Left ventricle myocardium inferior (tissue), 1 donor: ENCODE results near the gene OVOL1. TPM values are rescaled to one million over a fixed set of nuclear protein-coding genes. Genes with fewer than 3 reads are reported as not detected.

ENCODE experiments used
- DNase-seq: peaks from one replicate; pipeline ENCODE4 v3.0.0-alpha.2; 2020
- H3K27ac ChIP-seq: fragments of 200-600 bp; replicated peaks from 2 replicates; pipeline ENCODE4 v1.8.0; 2021
- H3K27me3 ChIP-seq: fragments of 200-600 bp; 2 replicates; pipeline ENCODE4 v1.8.0; 2021; ENCODE audit warnings: low read depth
- H3K36me3 ChIP-seq: fragments of 200-600 bp; 2 replicates; pipeline ENCODE4 v1.8.0; 2021
- H3K4me1 ChIP-seq: fragments of 200-600 bp; 2 replicates; pipeline ENCODE4 v1.8.0; 2021
- H3K4me3 ChIP-seq: fragments of 200-600 bp; 2 replicates; pipeline ENCODE4 v1.8.0; 2021; ENCODE audit warnings: mild to moderate bottlenecking, moderate library complexity
- H3K9me3 ChIP-seq: fragments of 200-600 bp; replicated peaks from 2 replicates; pipeline ENCODE4 v1.8.0; 2021
- CTCF ChIP-seq: fragments of 200-600 bp; IDR thresholded peaks from 2 replicates; pipeline ENCODE4 v1.8.0; 2021; ENCODE audit warnings: antibody characterized with exemption, mild to moderate bottlenecking, borderline replicate concordance
- intact Hi-C: fragments of 100-400 bp; cut with micrococcal nuclease; formaldehyde crosslinking; loops from one replicate; pipeline ENCODE4 v1.11.0; 2022
- total RNA-seq: library from RNA; stranded (reverse); fragmentation: NEBNext Ultra II Directional; extraction: Animal tissue kit (Norgen Biotek cat#: 25700); gene quantifications from one replicate; pipeline ENCODE4 v1.2.1, GENCODE V29; 2021
- donor health status: DM: no; HTN: yes; CAD: no; lungs with severe emphysema.

OVOL1 gene
- total RNA-seq, 1 donor from 2014 or later = not detected

DNA sequence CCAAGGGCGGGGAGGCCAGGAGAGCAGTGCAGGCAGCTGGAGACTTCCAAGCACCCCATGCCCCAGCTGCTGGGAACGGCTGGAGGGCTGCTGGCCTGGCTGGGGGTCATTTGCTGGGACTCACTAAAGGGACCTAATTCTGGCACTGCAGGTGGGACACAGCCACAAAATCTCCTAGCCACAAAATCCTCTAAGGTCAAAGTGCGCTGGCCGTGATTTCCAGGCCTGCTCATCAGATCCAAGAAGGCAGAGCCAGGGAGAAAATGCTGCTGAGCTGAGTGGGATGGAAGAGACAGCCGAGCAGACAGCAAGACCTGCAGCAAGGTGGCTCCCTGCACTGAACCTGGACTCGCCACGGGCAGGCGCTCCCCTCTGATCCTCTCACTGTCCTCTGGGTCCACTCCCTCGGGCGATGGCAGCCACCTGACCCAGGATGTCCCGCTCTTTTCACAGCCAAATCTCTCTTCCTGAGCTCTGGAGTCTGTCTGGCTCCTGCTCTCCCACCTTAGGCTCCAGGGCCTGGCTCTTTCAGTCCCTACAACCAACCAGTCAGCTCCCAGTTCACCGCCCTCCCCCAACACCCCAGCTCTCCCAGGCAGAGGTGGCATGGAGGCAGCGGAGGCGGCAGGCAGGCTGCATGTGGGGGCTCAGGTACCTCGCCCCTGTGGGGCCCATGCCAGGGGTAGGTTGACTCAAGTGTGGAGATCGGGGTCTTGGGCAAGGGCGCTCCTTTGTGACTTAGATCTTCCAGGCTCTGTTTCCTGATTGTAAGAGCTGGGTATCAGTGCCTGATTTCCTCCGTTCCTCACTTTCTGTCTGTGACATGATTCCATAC, 14.5 kb downstream of the OVOL1 start:
- intact Hi-C loops = no loop called here
- H3K36me3 ChIP-seq = no peaks in the 10 kb centered on the region
- H3K27ac ChIP-seq = no peak overlapping the region
- no peaks in the 10 kb centered on the region for H3K4me1 ChIP-seq
- H3K9me3 ChIP-seq = no peaks in the 10 kb centered on the region
- peaks cover 99% of the 10 kb centered on the region for H3K27me3 ChIP-seq
- no peak for TF ChIP-seq CTCF
- no peak overlapping the region for H3K4me3 ChIP-seq
- no peak for DNase-seq

DNA sequence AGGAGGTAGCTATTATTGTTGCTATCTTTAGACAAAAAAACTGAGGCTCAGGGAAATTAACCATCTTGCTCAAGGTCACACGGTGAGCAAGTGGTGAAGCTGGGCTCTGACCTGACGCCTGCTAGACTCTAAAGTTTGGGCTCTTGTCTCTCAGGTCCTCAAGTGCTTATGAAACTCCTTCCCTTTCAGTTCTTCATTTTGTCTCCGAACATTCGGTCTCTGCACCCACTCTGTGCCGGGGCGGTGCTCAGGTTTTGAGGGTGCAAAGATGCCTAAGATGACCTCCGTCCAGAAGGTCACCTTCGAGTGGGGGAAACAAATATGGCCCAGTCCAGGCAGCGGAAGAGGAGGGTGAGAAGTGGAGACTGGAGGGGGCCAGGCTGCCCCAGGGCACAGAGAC, 16.0 kb downstream of the OVOL1 start:
- Histone ChIP-seq H3K9me3 (no peaks in the 10 kb centered on the region), H3K27ac (no peak overlapping the region), H3K4me3 (no peak overlapping the region), H3K4me1 (no peaks in the 10 kb centered on the region), H3K36me3 (no peaks in the 10 kb centered on the region), H3K27me3 (peaks cover 99% of the 10 kb centered on the region)
- no peak for DNase-seq
- intact Hi-C loops = no loop called here
- no peak for TF ChIP-seq CTCF

DNA sequence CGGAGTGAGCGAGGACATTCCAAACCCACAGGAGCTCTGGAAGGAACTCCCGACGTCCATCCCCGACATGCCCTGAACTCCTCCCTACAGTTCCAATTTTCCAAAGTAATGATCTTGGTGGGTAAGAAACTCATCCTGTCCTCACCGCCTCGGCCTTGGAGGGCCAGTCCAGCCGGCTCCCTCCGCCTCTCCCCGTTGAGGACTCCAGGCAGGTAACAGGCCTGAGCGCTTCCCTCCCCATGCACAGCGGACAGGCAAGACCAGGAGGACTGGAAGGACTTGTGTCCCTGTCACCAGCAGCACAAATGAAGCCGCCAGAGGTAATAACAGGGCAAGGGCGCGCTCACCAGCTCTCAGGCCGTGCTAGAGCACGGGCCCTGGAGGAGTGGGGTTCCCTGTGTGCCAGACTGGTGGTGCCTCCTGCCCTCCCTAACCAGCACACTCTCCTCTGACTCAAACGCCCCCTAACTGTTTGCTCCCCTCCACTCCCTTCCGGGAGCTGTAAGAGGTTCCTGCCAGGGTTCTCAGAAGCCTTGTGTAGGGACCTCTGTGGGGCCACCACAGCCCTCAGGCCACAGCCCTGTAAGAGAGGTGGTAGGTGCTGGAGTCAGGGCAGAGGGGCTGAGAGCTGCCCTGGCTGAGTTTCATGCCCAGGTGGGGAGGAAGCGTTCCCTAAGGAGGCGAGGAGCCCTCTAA, 17.1 kb downstream of the OVOL1 start:
- Histone ChIP-seq H3K9me3 (no peaks in the 10 kb centered on the region), H3K27ac (no peak overlapping the region), H3K27me3 (peaks cover 99% of the 10 kb centered on the region), H3K4me1 (no peaks in the 10 kb centered on the region), H3K4me3 (no peak overlapping the region), H3K36me3 (no peaks in the 10 kb centered on the region)
- TF ChIP-seq CTCF = no peak
- intact Hi-C loops = no loop called here
- DNase-seq = no peak

GRCh38 chr11:65806979-65807378, 20.1 kb downstream of the OVOL1 start:
- intact Hi-C loops = no loop called here
- no peaks in the 10 kb centered on the region for H3K4me1 ChIP-seq
- DNase-seq = no peak
- no peaks in the 10 kb centered on the region for H3K9me3 ChIP-seq
- H3K4me3 ChIP-seq = no peak overlapping the region
- H3K36me3 ChIP-seq = no peaks in the 10 kb centered on the region
- H3K27me3 ChIP-seq = peaks cover 70% of the 10 kb centered on the region
- no peak overlapping the region for H3K27ac ChIP-seq
- no peak for TF ChIP-seq CTCF

- H3K4me3 ChIP-seq = no peak overlapping the region
- TF ChIP-seq CTCF = no peak
- no peaks in the 10 kb centered on the region for H3K9me3 ChIP-seq
- H3K27ac ChIP-seq = no peak overlapping the region
- H3K36me3 ChIP-seq = no peaks in the 10 kb centered on the region
- DNase-seq = no peak
- intact Hi-C loops = no loop called here
- no peaks in the 10 kb centered on the region for H3K4me1 ChIP-seq
- peaks cover 51% of the 10 kb centered on the region for H3K27me3 ChIP-seq
Observed at GRCh38 chr11:65808744-65809341, 22.0 kb downstream of the OVOL1 start.
